GM10266 (cell line): ENCODE measurements around the gene SLC27A2.
"Not testable (repeated sequence)": the region's sequence is repeated elsewhere in the genome, so short reads cannot be mapped to it uniquely, and the experiment has no call there.

Source experiments
- DNase-seq: peaks from one replicate; pipeline ENCODE4 v3.0.0; 2012; ENCODE audit errors: extremely low spot score
- CTCF ChIP-seq: IDR thresholded peaks from 2 replicates; pipeline ENCODE4 v1.5.1; 2012; ENCODE audit warnings: mild to moderate bottlenecking, low read depth; ENCODE audit not compliant: control insufficient read depth, insufficient read depth; ENCODE audit errors: missing control alignments

Gene SLC27A2

GRCh38 chr15:50163719-50164410, 18.1 kb upstream of the SLC27A2 start:
- no peak for DNase-seq
- TF ChIP-seq CTCF = no peak

GRCh38 chr15:50164458-50164857, 17.5 kb upstream of the SLC27A2 start:
- DNase-seq = no peak

DNA sequence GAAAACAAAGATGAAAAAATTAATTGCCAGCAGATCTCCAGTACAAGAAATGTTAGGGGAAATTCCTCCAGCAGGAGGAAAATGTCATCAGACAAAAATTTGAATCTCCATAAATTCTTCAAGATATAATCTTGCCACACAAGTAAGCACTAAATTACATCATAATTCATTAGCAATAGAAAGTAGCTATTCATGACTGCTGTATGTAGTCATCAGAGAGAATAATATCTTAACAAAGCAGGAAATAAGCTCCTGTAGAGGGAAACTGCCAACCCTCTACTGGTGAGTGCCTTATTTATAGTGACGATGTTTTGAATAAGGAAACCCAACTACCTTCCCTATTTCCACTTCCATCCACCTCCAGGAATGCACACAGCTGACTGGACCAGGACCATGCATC, 15.8 kb upstream of the SLC27A2 start:
- no peak for DNase-seq
- no peak for TF ChIP-seq CTCF

More at GRCh38 chr15:50164458-50164857, 17.5 kb upstream of the SLC27A2 start:
- TF ChIP-seq CTCF = no peak

GRCh38 chr15:50167110-50167509, 14.9 kb upstream of the SLC27A2 start:
- no peak for TF ChIP-seq CTCF
- DNase-seq = no peak

GRCh38 chr15:50168379-50168778, 13.6 kb upstream of the SLC27A2 start:
- DNase-seq = no peak
- no peak for TF ChIP-seq CTCF

DNA sequence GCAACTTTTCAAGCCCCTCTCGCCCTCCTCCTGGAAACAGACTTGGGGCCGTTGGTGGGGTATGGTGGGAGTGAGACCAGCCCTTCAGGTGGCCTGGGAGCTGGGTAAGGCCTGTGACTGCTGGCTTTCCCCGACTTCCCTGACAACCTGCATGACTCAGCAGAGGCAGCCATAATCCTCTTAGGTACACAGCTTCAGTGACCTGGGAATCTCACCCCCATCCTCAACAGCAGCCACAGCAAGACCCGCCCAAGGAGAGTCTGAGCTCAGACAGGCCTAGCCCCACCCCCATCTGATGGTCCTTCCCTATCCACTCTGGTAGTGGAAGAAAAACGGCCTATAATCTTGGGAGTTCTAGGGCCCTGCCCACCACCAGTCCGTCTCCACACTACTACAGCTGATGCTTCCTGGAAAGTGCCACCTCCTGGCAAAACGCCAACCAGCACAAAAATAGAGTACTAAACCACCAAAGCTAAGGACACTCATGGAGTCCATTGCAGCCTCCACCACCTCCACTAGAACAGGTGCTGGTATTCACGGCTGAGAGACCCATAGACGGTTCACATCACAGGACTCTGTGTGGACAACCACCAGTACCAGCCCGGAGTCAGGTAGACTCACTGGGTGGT, 13.1 kb upstream of the SLC27A2 start:
- no peak for TF ChIP-seq CTCF
- DNase-seq = no peak

DNA sequence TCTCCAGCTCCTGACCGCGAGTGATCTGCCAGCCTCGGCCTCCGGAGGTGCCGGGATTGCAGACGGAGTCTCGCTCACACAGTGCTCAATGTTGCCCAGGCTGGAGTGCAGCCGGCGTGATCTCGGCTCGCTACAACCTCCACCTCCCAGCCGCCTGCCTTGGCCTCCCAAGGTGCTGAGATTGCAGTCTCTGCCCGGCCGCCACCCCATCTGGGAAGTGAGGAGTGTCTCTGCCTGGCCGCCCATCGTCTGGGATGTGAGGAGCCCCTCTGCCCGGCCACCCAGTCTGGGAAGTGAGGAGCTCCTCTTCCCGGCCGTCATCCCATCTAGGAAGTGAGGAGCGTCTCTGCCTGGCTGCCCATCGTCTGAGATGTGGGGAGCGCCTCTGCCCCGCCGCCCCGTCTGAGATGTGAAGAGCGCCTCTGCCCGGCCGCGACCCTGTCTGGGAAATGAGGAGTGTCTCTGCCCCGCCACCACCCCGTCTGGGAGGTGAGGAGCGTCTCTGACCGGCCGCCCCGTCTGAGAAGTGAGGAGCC, 9.6 kb upstream of the SLC27A2 start:
- DNase-seq = not testable (repeated sequence)
